SK-N-MC (cell line): ENCODE data around the gene PDE11A.

Experiments
- DNase-seq: peaks from one replicate; pipeline ENCODE4 v3.0.0-alpha.2; 2011; ENCODE audit warnings: low read depth, low spot score
- H3K27ac ChIP-seq: fragments of 200-600 bp; sonication (generic); 2 replicates; pipeline ENCODE4 v1.5.1; 2016; ENCODE audit warnings: mixed run types
- H3K36me3 ChIP-seq: fragments of 200-600 bp; sonication (generic); 2 replicates; pipeline ENCODE4 v1.6.1; 2017; ENCODE audit warnings: antibody characterized with exemption, low read length, mixed read lengths; ENCODE audit not compliant: insufficient read depth
- H3K4me3 ChIP-seq: fragments of 200-600 bp; sonication (generic); 2 replicates; pipeline ENCODE4 v1.5.1; 2016
- H3K9ac ChIP-seq: fragments of 200-600 bp; sonication (generic); 2 replicates; pipeline ENCODE4 v1.8.0; 2017; ENCODE audit warnings: mixed run types, mixed read lengths; ENCODE audit not compliant: insufficient read length
- H3K9me3 ChIP-seq: fragments of 200-600 bp; sonication (generic); 2 replicates; pipeline ENCODE4 v1.6.1; 2017; ENCODE audit warnings: low read depth, mild to moderate bottlenecking, antibody characterized with exemption, low read length, moderate library complexity, mixed read lengths
- EZH2 ChIP-seq: fragments of 200-600 bp; sonication (generic); IDR thresholded peaks from one replicate; pipeline ENCODE4 v1.6.1; 2017; ENCODE audit warnings: antibody characterized with exemption
- FOXP2 ChIP-seq: optimal IDR thresholded peaks from 2 replicates; pipeline ENCODE3; 2011; ENCODE audit warnings: mild to moderate bottlenecking, moderate library complexity; ENCODE audit not compliant: insufficient read depth; ENCODE audit errors: extremely low read length, control extremely low read depth
- POLR2AphosphoS5 ChIP-seq: IDR thresholded peaks from 2 replicates; pipeline ENCODE4 v1.6.1; 2012; ENCODE audit warnings: mild to moderate bottlenecking, low read depth, low read length, borderline replicate concordance

Gene PDE11A

DNA sequence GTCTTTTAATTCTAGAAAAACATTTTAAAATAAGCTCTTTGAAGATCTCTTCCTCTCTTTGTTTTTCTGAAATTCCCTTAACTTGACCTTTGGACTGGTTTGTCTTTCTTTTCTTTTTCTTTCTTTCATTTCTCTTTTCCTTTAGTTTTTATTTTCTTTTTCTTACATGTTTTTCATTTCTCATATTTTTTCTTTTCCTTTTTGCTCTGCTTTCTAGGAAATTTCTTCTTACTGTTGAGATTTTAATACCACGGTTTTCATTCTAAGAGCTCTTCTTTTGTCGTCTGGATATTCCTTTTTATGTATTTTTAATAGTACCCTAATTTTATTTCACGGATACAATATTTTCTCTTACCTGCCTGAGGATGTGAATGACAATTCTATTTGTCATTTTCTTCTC lies 342.2 kb downstream of the PDE11A start:
- no peak overlapping the region for H3K9ac ChIP-seq

DNA sequence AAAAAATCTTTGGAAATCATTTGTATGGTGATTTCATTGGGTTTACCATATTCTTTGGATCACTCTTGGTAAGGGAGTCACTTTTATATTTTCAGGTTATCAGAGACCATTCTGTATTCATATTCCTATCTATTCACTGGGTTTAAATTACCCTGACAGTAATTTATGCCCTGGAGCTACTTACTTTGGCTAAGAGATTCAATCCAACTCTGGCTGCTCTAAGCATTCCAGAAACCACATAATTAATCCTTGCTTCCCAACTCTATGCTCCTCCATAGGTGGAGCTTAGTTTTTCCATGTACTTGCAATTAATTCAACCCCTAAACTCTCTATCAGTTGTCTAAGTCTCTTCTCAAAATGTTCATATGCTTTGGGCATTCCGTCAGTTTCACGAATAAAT lies 343.7 kb downstream of the PDE11A start:
- Histone ChIP-seq H3K36me3 (no peaks in the 10 kb centered on the region), H3K9ac (no peak overlapping the region), H3K4me3 (no peak overlapping the region), H3K9me3 (no peaks in the 10 kb centered on the region), H3K27ac (no peak overlapping the region)
- no peak for DNase-seq
- TF ChIP-seq POLR2AphosphoS5: no peak
- TF ChIP-seq EZH2: no peak
- TF ChIP-seq FOXP2: no peak

More for the DNA sequence above, 342.2 kb downstream of the PDE11A start:
- no peaks in the 10 kb centered on the region for H3K9me3 ChIP-seq
- TF ChIP-seq EZH2: no peak
- TF ChIP-seq FOXP2: no peak
- TF ChIP-seq POLR2AphosphoS5: no peak
- no peak overlapping the region for H3K4me3 ChIP-seq
- DNase-seq: no peak
- no peak overlapping the region for H3K27ac ChIP-seq
- no peaks in the 10 kb centered on the region for H3K36me3 ChIP-seq

DNA sequence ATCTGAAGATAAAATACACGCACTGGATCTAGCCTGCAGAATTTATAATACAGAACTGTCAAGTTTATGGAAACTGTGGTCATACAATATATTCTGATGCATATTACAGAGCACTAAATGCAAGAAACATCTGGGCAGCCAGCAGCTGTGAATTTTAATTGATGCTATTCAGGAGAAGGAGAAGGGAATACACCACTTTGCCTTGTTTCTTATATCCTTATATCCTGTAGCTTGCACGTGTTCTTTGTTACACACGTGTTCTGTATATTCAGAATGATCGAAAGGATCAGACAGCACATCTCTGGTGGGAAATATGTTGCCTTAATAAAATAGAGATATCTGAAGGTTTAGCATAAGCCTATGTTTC lies 344.2 kb downstream of the PDE11A start:
- Histone ChIP-seq H3K27ac (no peak overlapping the region), H3K4me3 (no peak overlapping the region), H3K9me3 (no peaks in the 10 kb centered on the region), H3K9ac (no peak overlapping the region), H3K36me3 (no peaks in the 10 kb centered on the region)
- TF ChIP-seq EZH2 (no peak), POLR2AphosphoS5 (no peak)
- DNase-seq: no peak

DNA sequence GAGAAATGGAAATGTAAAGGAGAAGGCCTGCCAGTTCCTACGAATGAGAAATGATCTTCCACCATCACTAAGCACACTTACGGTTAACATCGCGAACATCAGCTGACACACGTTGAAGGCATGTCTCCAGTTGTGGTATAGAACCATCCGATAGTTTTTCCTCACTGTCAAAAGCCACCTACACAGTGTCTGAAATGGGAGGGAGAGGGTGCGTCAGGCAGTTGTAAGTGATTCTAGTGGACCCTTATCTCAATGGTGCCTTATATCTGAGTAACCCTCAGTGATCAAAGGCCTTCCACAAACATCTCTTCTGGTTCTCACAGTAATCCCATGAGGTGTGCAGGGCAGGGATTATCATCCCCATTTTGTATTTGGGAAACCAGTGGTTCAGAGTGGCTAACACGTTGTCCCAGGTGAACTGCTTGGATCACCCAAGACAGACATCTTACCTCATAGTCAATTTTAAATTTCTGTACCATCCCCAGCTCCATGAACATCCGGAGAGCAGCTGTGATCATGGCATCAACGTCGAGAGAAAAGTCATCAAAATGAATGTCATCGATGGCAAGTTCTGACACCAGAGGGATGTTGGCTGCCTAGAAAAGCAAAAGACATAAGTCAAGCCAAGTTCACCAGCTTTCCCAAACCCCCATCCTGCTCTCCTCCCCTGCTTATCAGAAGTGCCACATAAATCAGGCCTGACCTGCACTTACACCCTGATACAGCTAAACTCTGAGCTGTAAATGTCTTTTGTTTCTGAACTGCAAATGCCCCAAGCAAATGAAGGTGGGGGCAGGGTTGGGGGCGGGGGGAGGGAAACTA lies 344.8 kb downstream of the PDE11A start:
- no peak overlapping the region for H3K27ac ChIP-seq
- no peak for DNase-seq
- no peaks in the 10 kb centered on the region for H3K9me3 ChIP-seq
- H3K4me3 ChIP-seq: no peak overlapping the region
- H3K36me3 ChIP-seq: no peaks in the 10 kb centered on the region
- no peak overlapping the region for H3K9ac ChIP-seq
- TF ChIP-seq EZH2 (no peak), FOXP2 (no peak), POLR2AphosphoS5 (no peak)

DNA sequence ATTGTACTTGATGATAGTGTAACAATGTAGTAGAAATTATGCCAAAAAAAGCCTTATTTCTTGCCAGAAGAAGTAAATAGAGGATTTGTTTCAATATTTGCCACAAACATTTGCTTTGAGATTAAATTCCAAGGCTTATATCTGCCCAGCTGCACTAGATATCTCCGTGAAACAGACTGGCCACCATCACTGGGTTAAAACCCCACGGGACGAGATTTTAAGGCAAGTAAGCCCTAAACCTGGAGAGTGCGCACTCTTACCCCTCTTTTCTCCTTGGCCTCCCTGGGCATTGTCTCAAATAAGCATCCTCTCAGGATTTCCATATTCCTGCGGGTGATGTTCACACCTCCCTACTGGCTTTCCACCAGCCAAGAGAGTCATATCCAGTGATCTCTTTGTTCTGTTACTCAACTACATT lies 345.6 kb downstream of the PDE11A start:
- no peak for DNase-seq
- H3K9ac ChIP-seq: no peak overlapping the region
- TF ChIP-seq FOXP2 (no peak), POLR2AphosphoS5 (no peak), EZH2 (no peak)
- no peak overlapping the region for H3K27ac ChIP-seq
- H3K36me3 ChIP-seq: no peaks in the 10 kb centered on the region
- H3K4me3 ChIP-seq: no peak overlapping the region
- H3K9me3 ChIP-seq: no peaks in the 10 kb centered on the region

- no peak for DNase-seq
- H3K4me3 ChIP-seq: no peak overlapping the region
- H3K9ac ChIP-seq: no peak overlapping the region
- no peak overlapping the region for H3K27ac ChIP-seq
- TF ChIP-seq FOXP2 (no peak), POLR2AphosphoS5 (no peak), EZH2 (no peak)
- no peaks in the 10 kb centered on the region for H3K9me3 ChIP-seq
- H3K36me3 ChIP-seq: no peaks in the 10 kb centered on the region
Observed at GRCh38 chr2:177724398-177725287, 347.9 kb downstream of the PDE11A start.

- Histone ChIP-seq H3K4me3 (no peak overlapping the region), H3K27ac (no peak overlapping the region), H3K9me3 (no peaks in the 10 kb centered on the region), H3K36me3 (no peaks in the 10 kb centered on the region), H3K9ac (no peak overlapping the region)
- DNase-seq: no peak
- TF ChIP-seq POLR2AphosphoS5 (no peak), FOXP2 (no peak), EZH2 (no peak)
Observed at GRCh38 chr2:177723235-177723634, 349.3 kb downstream of the PDE11A start.

DNA sequence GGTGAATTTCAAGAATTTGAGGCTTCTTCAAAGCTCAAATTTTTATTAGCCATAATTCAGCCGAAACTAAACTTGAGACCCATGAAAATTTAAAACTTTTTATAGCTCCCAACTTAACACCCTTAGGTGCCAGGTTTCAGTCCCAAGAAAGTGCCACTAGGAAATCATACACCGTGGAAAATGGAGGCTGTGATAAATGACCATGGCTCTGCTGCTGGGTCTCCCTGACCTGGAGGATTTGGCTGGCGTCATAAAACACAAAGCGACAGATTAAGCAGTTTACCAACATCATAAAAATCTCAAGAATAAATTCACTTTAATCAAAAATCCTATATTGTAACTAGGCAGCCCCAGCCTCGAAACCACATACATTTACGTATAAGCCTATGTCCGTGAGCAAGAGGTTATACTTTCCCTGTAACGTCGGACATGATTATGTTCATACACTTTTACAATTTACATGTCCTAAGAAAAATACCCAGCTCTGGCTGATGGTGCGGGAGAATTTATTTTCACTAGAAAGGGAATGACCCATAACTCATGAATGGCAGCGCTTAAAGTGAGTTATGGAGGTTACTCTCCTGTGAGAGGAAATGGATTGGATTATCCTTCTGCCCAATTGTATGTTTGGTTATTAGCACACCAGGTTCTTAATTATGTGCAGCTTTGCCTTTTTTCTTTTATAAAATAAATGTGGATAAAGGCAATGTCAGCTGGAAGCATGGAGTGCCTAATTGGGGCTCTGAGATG lies 350.6 kb downstream of the PDE11A start:
- H3K27ac ChIP-seq: no peak overlapping the region
- no peaks in the 10 kb centered on the region for H3K9me3 ChIP-seq
- H3K36me3 ChIP-seq: no peaks in the 10 kb centered on the region
- TF ChIP-seq FOXP2 (no peak), POLR2AphosphoS5 (no peak), EZH2 (no peak)
- DNase-seq: no peak
- H3K4me3 ChIP-seq: no peak overlapping the region
- no peak overlapping the region for H3K9ac ChIP-seq
